ENCODE measurements around the gene TMEM239. TPM values are rescaled to one million over a fixed set of nuclear protein-coding genes. Genes with fewer than 3 reads are reported as not detected.

Gene TMEM239
- polyA plus RNA-seq, 4 donors, result not detected

DNA sequence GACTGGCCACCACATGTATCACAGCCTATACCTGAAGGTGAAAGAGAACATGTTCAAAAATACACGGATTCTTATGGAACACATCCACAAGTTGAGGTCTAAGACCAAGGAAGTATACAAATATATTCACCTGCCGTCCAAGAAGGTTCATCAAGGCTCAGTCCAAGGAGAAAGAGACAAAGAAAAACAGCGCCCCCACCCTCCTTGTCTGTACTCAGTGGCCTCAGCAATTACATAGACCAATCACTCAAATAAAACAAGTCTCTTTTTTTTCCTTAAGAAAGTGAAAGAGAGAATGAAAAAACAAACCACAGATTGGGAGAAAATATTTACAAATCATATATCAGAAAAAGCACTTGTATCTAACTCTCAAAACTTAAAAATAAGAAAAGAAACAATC is 35.2 kb upstream of the TMEM239 start:
- Histone ChIP-seq H3K4me3 (ENCODE audit: low read depth in 1 of 3, low read length in 3 of 3) (no peak overlapping the region), H3K27ac (ENCODE audit: low read depth in 1 of 3, low read length in 2 of 3) (no peak overlapping the region), H3K4me1 (ENCODE audit: control insufficient read depth in 3 of 3, insufficient read depth in 2 of 3, low read depth in 1 of 3, low read length in 2 of 3) (no peaks in the 10 kb centered on the region), H3K9me3 (ENCODE audit: control insufficient read depth in 2 of 2, insufficient read depth in 1 of 2, low read depth in 1 of 2, low read length in 1 of 2) (peaks cover 0 to 1% of the 10 kb centered on the region in 2 donors), H3K36me3 (ENCODE audit: control insufficient read depth in 3 of 3, insufficient read depth in 2 of 3, low read depth in 1 of 3, low read length in 3 of 3) (no peaks in the 10 kb centered on the region), H3K27me3 (ENCODE audit: control insufficient read depth in 3 of 3, insufficient read depth in 3 of 3, low read length in 3 of 3) (peaks cover 0 to 6% (median 0%) of the 10 kb centered on the region in 3 donors)
- 23 to 36% (median 33%) methylated on average over 3 of the region's 3 CpGs for WGBS, 3 donors
- no peak for DNase-seq
- FAIRE-seq, result no peak

- FAIRE-seq (no peak), DNase-seq (no peak)
- Histone ChIP-seq H3K27ac (ENCODE audit: low read depth in 1 of 3, low read length in 2 of 3) (no peak overlapping the region), H3K9me3 (ENCODE audit: control insufficient read depth in 2 of 2, insufficient read depth in 1 of 2, low read depth in 1 of 2, low read length in 1 of 2) (no peaks in the 10 kb centered on the region), H3K4me3 (ENCODE audit: low read depth in 1 of 3, low read length in 3 of 3) (no peak overlapping the region), H3K27me3 (ENCODE audit: control insufficient read depth in 3 of 3, insufficient read depth in 3 of 3, low read length in 3 of 3) (peaks cover 0 to 6% (median 0%) of the 10 kb centered on the region in 3 donors), H3K4me1 (ENCODE audit: control insufficient read depth in 3 of 3, insufficient read depth in 2 of 3, low read depth in 1 of 3, low read length in 2 of 3) (no peaks in the 10 kb centered on the region), H3K36me3 (ENCODE audit: control insufficient read depth in 3 of 3, insufficient read depth in 2 of 3, low read depth in 1 of 3, low read length in 3 of 3) (no peaks in the 10 kb centered on the region)
- WGBS, 3 donors, result 67 to 78% (median 75%) methylated on average over 6 of the region's 6 CpGs
Measured at GRCh38 chr20:2783908-2784566, 32.1 kb upstream of the TMEM239 start.

GRCh38 chr20:2793471-2793870 is 22.7 kb upstream of the TMEM239 start:
- Histone ChIP-seq H3K9me3 (ENCODE audit: control insufficient read depth in 2 of 2, insufficient read depth in 1 of 2, low read depth in 1 of 2, low read length in 1 of 2) (no peaks in the 10 kb centered on the region), H3K27ac (ENCODE audit: low read depth in 1 of 3, low read length in 2 of 3) (no peak overlapping the region), H3K27me3 (ENCODE audit: control insufficient read depth in 3 of 3, insufficient read depth in 3 of 3, low read length in 3 of 3) (peaks cover 0 to 10% (median 0%) of the 10 kb centered on the region in 3 donors), H3K36me3 (ENCODE audit: control insufficient read depth in 3 of 3, insufficient read depth in 2 of 3, low read depth in 1 of 3, low read length in 3 of 3) (peaks cover 0 to 7% (median 0%) of the 10 kb centered on the region in 3 donors), H3K4me3 (ENCODE audit: low read depth in 1 of 3, low read length in 3 of 3) (no peak overlapping the region), H3K4me1 (ENCODE audit: control insufficient read depth in 3 of 3, insufficient read depth in 2 of 3, low read depth in 1 of 3, low read length in 2 of 3) (no peaks in the 10 kb centered on the region)
- FAIRE-seq, result no peak
- 75 to 91% (median 88%) methylated on average over 6 of the region's 6 CpGs for WGBS, 3 donors
- no peak for DNase-seq

DNA sequence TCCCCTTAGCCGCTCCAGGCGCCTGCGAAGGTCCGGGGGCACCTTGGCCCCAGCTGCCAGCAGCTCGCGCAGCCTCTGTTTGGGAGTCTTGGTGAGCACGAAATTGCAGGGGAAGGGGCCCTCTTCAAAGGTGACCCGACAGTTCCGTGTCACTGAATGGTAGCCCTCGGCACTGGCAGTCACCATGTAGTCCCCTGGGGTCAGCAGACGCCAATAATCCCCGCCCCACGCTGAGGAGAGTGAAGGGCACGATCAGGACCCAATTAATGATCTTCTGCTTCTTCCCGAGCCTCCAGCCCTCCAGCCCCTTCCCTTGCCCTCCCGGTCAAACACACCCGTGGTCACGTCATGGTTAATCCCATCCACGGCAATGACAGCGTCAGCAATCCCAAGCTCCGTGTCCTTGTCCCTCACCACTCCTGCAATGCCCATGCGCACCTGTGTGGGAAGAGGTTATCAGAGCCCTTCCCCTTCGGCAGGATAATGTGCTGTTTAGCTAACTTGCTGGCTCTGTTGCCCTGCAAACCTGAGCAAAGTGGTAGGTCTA is 21.9 kb upstream of the TMEM239 start:
- no peak for FAIRE-seq

DNA sequence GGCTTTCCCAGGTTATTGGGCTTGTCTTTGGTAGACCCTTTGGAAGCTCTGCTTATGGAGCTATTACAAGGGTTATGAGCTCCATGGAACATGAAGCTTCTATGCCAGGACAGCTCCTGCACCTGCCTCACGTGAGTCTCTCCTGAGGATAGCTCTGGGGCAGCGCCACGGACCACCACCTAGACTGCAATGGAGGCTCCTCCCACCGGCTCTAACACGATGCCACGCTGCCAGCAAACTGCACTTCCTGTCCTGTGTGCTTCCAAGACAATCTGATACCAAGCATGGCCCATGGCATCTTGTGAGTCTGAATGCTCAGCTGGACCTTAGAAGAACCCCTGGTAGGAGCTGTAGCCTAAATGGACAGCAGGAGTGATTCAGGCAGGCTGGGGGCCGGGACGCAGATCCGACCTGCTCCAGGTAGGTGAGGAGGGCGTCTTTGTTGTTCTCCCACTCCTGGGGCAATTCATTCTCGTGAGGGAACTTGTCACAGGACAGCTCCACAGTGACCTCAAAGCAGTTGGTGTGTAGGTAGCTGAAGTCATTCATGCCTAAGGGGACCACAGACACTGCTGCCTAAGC is 21.2 kb upstream of the TMEM239 start:
- H3K4me1 ChIP-seq (ENCODE audit: control insufficient read depth in 3 of 3, insufficient read depth in 2 of 3, low read depth in 1 of 3, low read length in 2 of 3), result peaks cover 0 to 1% (median 0%) of the 10 kb centered on the region in 3 donors
- no peak overlapping the region for H3K4me3 ChIP-seq (ENCODE audit: low read depth in 1 of 3, low read length in 3 of 3)
- peaks cover 0 to 7% (median 0%) of the 10 kb centered on the region in 3 donors for H3K36me3 ChIP-seq (ENCODE audit: control insufficient read depth in 3 of 3, insufficient read depth in 2 of 3, low read depth in 1 of 3, low read length in 3 of 3)
- no peak for FAIRE-seq
- DNase-seq, result no peak
- WGBS, 3 donors, result 73 to 84% (median 74%) methylated on average over 11 of the region's 11 CpGs
- H3K27me3 ChIP-seq (ENCODE audit: control insufficient read depth in 3 of 3, insufficient read depth in 3 of 3, low read length in 3 of 3), result peaks cover 4 to 22% (median 6%) of the 10 kb centered on the region in 3 donors
- no peak overlapping the region for H3K27ac ChIP-seq (ENCODE audit: low read depth in 1 of 3, low read length in 2 of 3)
- no peaks in the 10 kb centered on the region for H3K9me3 ChIP-seq (ENCODE audit: control insufficient read depth in 2 of 2, insufficient read depth in 1 of 2, low read depth in 1 of 2, low read length in 1 of 2)

More for the DNA sequence above, 21.9 kb upstream of the TMEM239 start:
- no peak for DNase-seq
- Histone ChIP-seq H3K9me3 (ENCODE audit: control insufficient read depth in 2 of 2, insufficient read depth in 1 of 2, low read depth in 1 of 2, low read length in 1 of 2) (no peaks in the 10 kb centered on the region), H3K27me3 (ENCODE audit: control insufficient read depth in 3 of 3, insufficient read depth in 3 of 3, low read length in 3 of 3) (peaks cover 2 to 16% (median 3%) of the 10 kb centered on the region in 3 donors), H3K36me3 (ENCODE audit: control insufficient read depth in 3 of 3, insufficient read depth in 2 of 3, low read depth in 1 of 3, low read length in 3 of 3) (peaks cover 0 to 7% (median 0%) of the 10 kb centered on the region in 3 donors), H3K4me3 (ENCODE audit: low read depth in 1 of 3, low read length in 3 of 3) (no peak overlapping the region), H3K4me1 (ENCODE audit: control insufficient read depth in 3 of 3, insufficient read depth in 2 of 3, low read depth in 1 of 3, low read length in 2 of 3) (no peaks in the 10 kb centered on the region), H3K27ac (ENCODE audit: low read depth in 1 of 3, low read length in 2 of 3) (no peak overlapping the region)
- WGBS, 3 donors, result 82 to 86% (median 84%) methylated on average over 23 of the region's 23 CpGs

DNA sequence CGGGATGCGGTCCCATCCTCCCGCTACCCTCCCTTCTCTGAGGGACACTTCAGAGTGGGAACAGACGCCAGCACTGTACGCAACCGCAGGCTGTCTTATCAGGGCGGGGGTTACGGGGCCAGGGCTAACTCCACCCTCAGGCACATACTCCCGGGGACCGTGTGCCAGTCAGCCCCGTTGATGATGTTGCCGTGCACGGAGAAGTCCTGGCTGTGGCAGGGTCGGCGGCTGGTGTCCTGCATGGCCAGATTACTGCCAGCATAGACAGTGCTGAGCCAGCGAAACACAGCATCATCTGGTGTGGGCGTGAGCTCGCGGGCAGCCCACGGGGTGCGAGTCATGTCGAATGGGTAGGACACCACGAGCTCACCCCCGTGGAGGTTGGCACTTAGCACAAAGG is 20.7 kb upstream of the TMEM239 start:
- Histone ChIP-seq H3K36me3 (ENCODE audit: control insufficient read depth in 3 of 3, insufficient read depth in 2 of 3, low read depth in 1 of 3, low read length in 3 of 3) (peaks cover 0 to 7% (median 0%) of the 10 kb centered on the region in 3 donors), H3K9me3 (ENCODE audit: control insufficient read depth in 2 of 2, insufficient read depth in 1 of 2, low read depth in 1 of 2, low read length in 1 of 2) (no peaks in the 10 kb centered on the region), H3K27me3 (ENCODE audit: control insufficient read depth in 3 of 3, insufficient read depth in 3 of 3, low read length in 3 of 3) (peaks cover 8 to 25% (median 9%) of the 10 kb centered on the region in 3 donors), H3K4me3 (ENCODE audit: low read depth in 1 of 3, low read length in 3 of 3) (no peak overlapping the region), H3K4me1 (ENCODE audit: control insufficient read depth in 3 of 3, insufficient read depth in 2 of 3, low read depth in 1 of 3, low read length in 2 of 3) (peaks cover 0 to 2% (median 0%) of the 10 kb centered on the region in 3 donors), H3K27ac (ENCODE audit: low read depth in 1 of 3, low read length in 2 of 3) (no peak overlapping the region)
- WGBS, 3 donors, result 71 to 82% (median 71%) methylated on average over 24 of the region's 24 CpGs
- FAIRE-seq (no peak), DNase-seq (no peak)

GRCh38 chr20:2796011-2796660 is 20.0 kb upstream of the TMEM239 start:
- Histone ChIP-seq H3K27ac (ENCODE audit: low read depth in 1 of 3, low read length in 2 of 3) (no peak overlapping the region), H3K4me3 (ENCODE audit: low read depth in 1 of 3, low read length in 3 of 3) (no peak overlapping the region), H3K27me3 (ENCODE audit: control insufficient read depth in 3 of 3, insufficient read depth in 3 of 3, low read length in 3 of 3) (peaks cover 14 to 31% (median 14%) of the 10 kb centered on the region in 3 donors), H3K36me3 (ENCODE audit: control insufficient read depth in 3 of 3, insufficient read depth in 2 of 3, low read depth in 1 of 3, low read length in 3 of 3) (peaks cover 0 to 7% (median 0%) of the 10 kb centered on the region in 3 donors), H3K9me3 (ENCODE audit: control insufficient read depth in 2 of 2, insufficient read depth in 1 of 2, low read depth in 1 of 2, low read length in 1 of 2) (no peaks in the 10 kb centered on the region), H3K4me1 (ENCODE audit: control insufficient read depth in 3 of 3, insufficient read depth in 2 of 3, low read depth in 1 of 3, low read length in 2 of 3) (peaks cover 0 to 2% (median 0%) of the 10 kb centered on the region in 3 donors)
- WGBS, 3 donors, result 87 to 91% (median 90%) methylated on average over 20 of the region's 20 CpGs
- DNase-seq, result no peak
- no peak for FAIRE-seq
